Muscle of arm (tissue), 14 donors: ENCODE measurements around the gene BCL11A. TPM values are rescaled to one million over a fixed set of nuclear protein-coding genes. Genes with fewer than 3 reads are reported as not detected.

Experiments
- DNase-seq: peaks from one replicate; pipeline ENCODE4 v3.0.0-alpha.2; 2013
- long read RNA-seq, 11 donors: transcript quantifications; one replicate each; lab custom pipeline, GENCODE V29; 2026
- polyA plus RNA-seq, 12 donors: library from polyadenylated mRNA; unstranded; fragments of 120-200 nt; gene quantifications; one replicate each; pipeline ENCODE4 v1.2.1, GENCODE V29; 2013; ENCODE audit not compliant: insufficient read length in 12 of 12

Gene BCL11A
- 10 to 100 TPM in 2 of 12 donors, 1 to 10 TPM in 9, not detected in 1; 3.3 to 59.4 (median 4.3) TPM for polyA plus RNA-seq
- long read RNA-seq, donor 1, full-length matches to known transcripts, result 21 of 52 reads
- long read RNA-seq, donor 1, partial matches to known transcripts, result 31 of 52 reads
- long read RNA-seq, donor 1, other reads (novel, unspliced or antisense), result 0 of 52 reads
- long read RNA-seq, donor 2, full-length matches to known transcripts, result 2 of 2 reads
- long read RNA-seq, donor 2, partial matches to known transcripts, result 0 of 2 reads
- long read RNA-seq, donor 2, other reads (novel, unspliced or antisense), result 0 of 2 reads
- long read RNA-seq, donor 3, result 0 reads
- long read RNA-seq, donor 4, full-length matches to known transcripts, result 1 of 1 reads
- long read RNA-seq, donor 4, partial matches to known transcripts, result 0 of 1 reads
- long read RNA-seq, donor 4, other reads (novel, unspliced or antisense), result 0 of 1 reads
- long read RNA-seq, donor 5, full-length matches to known transcripts, result 5 of 11 reads
- long read RNA-seq, donor 5, partial matches to known transcripts, result 6 of 11 reads
- long read RNA-seq, donor 5, other reads (novel, unspliced or antisense), result 0 of 11 reads
- long read RNA-seq, donor 6, full-length matches to known transcripts, result 1 of 1 reads
- long read RNA-seq, donor 6, partial matches to known transcripts, result 0 of 1 reads
- long read RNA-seq, donor 6, other reads (novel, unspliced or antisense), result 0 of 1 reads
- long read RNA-seq, donor 7, full-length matches to known transcripts, result 3 of 3 reads
- long read RNA-seq, donor 7, partial matches to known transcripts, result 0 of 3 reads
- long read RNA-seq, donor 7, other reads (novel, unspliced or antisense), result 0 of 3 reads
- long read RNA-seq, donor 8, full-length matches to known transcripts, result 6 of 6 reads
- long read RNA-seq, donor 8, partial matches to known transcripts, result 0 of 6 reads
- long read RNA-seq, donor 8, other reads (novel, unspliced or antisense), result 0 of 6 reads
- long read RNA-seq, donor 9, full-length matches to known transcripts, result 10 of 16 reads
- long read RNA-seq, donor 9, partial matches to known transcripts, result 6 of 16 reads
- long read RNA-seq, donor 9, other reads (novel, unspliced or antisense), result 0 of 16 reads
- long read RNA-seq, donor 10, full-length matches to known transcripts, result 6 of 6 reads
- long read RNA-seq, donor 10, partial matches to known transcripts, result 0 of 6 reads
- long read RNA-seq, donor 10, other reads (novel, unspliced or antisense), result 0 of 6 reads
- long read RNA-seq, donor 11, full-length matches to known transcripts, result 3 of 3 reads
- long read RNA-seq, donor 11, partial matches to known transcripts, result 0 of 3 reads
- long read RNA-seq, donor 11, other reads (novel, unspliced or antisense), result 0 of 3 reads

DNA sequence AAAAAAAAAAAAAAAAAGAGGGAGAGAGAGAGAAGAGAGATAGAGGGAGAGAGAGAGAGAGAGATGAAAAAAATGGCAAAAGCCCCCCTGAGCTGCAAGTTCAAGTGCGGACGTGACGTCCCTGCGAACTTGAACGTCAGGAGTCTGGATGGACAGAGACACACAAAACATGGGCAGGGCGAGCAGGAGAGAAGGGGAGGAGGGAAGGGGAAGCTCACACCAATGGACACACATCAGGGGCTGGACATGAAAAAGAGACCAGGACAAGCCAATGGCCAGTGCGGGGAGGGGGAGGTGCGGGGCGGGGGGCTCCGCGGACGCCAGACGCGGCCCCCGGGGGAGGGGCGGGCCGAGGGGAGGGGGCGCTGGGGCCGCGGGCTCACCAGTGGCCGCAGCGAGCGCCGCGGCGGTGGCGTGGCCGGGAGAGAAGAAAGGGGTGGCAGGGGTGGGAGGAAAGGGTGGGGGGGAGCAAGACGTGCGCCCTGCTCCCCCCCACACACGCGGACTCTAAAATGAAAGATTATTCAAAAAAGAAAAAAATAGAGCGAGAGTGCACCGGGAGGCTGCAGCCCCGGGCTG, at the start of gene BCL11A:
TSS of gene BCL11A (minus strand) at position 160 of the 579 bp plus-strand sequence. CDS start 384 bp downstream, outside the sequence.
- no peak for DNase-seq

DNA sequence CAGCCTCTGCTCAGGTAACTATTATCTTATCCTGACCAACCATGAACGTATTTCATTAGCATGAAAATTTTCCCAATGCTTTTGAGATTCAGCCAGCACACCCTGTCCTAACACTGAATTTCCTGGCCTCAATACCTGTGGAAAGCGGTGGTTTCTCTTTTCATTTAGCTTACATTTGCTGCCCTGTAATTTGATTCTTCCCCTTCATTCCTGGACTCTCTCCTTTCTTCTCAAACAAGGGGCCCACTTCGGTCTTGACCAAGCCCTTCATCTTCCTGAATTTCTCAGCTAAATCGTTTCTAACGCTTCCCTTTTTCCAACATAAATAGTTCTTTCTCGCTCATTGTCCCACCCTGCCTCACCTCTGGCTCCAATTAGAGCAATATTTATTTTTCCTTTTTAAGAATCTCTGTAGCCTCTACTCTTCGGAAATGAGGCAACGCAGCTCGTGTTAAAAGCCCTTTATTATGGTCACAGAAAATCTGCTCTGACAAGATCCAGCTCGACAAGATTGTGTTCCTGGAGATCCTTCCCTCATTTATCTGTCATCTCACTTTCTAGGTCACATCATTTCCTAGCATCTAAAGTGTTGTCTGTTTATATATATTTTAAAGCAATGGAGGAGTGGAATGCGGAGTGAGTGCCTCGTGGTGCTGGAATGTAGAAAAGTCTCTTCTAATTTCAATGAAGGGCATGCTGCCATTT, 49.5 kb upstream of the BCL11A start:
- no peak for DNase-seq

DNA sequence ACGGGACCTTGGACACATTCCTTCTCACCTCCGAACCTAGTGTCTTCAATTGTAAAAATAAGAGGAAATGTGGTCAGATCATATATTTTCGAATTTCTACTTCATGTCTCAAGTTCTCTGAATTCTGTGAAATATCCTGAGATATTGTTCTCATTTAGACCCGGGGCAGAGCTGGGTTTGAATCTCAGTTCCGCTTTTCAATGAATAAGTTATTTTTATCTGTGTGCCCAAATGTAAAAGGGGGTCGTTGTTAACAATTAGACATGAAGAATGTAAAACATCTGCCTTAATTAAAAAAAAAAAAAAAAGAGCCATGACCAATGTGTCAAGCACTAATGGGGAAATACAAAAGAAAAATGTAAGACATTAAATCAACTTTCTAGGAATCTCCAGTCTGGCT, 48.9 kb upstream of the BCL11A start:
- no peak for DNase-seq

DNA sequence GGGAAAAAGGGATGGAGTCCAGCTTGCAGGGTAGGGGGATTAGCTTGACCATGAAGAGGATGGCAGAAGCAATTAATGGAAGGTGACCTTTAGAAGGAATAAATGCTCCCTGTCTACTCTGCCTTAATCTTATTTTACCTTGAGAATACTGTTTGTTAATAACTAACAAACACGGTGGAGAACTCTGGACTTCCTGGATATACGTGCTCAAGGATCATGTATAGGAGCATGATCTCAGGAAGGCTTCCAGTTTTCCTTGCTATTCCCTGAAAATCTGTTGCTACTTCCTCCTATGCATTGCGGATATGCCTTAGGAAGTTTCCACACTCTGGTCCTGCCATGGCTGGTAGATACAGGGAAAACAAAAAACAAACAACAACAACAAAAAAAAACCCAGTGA, 44.8 kb upstream of the BCL11A start:
- DNase-seq, result no peak

DNA sequence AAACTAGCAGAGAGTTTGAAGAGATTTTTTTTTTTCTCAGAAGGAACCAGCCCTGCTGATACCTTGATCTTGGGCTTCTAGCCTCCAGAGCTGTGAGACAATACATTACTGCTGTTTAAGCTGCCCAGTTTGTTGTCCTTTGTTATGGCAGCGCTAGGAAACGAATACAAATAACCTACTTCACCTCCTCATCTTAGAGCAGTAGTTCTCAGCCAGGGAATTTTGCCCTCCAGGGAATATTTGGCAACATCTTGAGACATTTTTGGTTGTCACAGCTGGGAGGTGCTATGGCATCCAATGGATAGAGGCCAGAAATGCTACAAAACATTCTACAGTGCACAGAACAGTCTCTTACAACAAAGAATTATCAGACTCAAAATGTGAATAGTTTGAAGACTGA, 43.9 kb upstream of the BCL11A start:
- no peak for DNase-seq

DNA sequence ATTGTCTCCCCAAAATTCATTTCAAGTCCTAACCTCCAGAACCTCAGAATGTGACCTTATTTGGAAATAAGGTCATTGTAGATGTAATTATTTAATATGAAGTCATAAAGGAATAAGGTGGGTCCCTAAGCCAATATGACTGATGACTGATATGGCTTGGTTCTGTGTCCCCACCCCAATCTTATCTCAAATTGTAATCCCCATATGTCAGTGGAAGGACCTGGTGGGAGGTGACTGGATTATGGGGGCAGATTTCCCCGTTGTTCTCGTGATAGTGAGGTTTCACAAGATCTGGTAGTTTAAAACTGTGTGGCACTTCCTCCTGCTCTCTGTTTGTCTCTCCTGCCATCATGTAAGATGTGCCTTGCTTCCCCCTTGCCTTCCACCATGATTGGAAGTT, 43.0 kb upstream of the BCL11A start:
- no peak for DNase-seq

DNA sequence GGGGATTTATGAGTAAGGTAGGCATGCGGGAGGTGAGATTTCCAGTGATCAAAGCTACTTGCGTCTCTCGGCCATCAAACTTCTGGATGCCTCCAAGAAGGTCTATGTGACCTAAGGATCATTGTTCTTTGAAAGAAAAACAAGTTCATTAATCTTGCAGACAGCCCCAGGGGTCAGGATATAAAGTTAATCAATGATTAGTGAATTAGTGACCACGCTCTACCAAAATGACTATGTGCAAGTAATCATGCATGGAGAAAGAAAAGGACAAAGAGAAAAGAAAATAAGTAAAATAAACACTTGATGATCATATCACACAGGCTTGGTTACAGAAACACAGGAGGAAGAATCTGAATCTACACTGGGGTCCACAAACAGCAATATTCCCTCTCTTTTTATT, 42.5 kb upstream of the BCL11A start:
- no peak for DNase-seq

DNA sequence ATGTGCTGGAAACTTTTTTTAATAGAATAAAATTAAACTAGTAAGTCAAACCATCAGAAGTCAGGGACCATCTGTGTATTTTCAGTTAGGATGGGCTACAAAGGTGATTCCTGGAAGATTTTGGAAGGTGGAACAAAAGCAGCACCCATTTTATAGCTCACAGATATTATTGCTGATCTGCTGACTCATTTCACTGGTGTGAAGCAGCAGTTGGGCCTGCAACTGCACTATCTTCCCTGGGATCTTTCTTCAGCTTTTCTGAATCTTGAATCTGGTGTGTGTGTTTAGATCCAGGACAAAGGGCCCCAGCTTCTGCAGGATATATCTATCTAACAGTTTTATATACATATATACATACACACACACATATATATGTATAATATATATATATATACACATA, 35.6 kb upstream of the BCL11A start:
- no peak for DNase-seq

DNA sequence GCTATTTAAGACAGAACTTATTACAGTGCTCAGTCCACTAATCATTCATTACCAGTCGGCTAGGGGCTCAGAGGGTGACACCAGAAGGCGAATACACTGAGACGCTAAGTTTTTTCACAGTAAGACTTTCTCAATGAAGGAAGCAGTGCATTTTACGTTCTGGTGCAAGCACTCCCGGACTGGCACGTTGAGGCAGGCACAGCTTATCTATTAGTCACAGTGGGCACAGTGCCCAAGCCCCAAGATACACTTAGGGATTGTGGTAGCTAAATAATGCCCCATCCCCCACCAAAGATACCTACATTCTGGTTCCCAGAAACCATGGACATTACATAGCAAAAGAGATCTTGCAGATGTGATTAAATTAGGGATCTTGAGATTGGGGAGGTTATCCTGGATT, 32.6 kb upstream of the BCL11A start:
- no peak for DNase-seq

DNA sequence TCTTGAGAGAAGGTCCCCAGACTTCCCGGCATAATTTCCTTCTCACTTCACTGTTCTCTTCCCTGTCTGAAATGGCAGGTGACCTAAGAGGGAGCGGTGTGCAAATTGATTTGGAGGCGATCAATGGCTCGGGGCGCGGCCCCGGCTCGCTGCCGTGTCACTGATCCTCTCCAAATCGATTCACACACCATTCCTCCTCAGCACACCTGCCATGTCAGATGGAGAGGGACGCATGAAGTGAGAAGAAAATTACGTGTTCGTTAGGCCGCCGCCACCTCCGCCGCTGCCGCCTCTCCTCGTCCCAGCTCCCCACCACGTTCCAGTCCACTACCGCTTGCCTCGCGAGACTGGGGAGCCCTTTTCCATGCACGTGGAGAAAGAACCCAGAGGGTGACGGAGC, 31.8 kb upstream of the BCL11A start:
- no peak for DNase-seq

DNA sequence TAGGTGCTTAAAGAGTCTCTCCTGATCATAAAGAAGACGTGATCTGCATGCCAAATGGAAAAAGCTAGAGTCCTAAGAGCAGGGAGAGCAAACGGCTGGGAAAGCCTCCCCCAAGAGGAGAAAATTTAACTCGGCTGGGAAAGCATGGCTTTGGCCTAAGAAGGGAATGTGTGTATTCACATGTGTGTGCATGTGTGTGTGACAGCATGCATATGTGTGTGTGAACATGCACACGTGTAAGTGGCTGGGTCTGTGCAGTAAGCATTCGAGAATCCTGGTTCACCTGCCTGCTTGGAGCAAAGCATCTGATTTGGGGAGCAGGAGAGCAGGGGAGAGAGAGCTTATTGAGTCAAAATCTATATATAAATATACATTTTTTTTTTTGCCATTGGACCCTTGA, 30.1 kb upstream of the BCL11A start:
- DNase-seq, result no peak

DNA sequence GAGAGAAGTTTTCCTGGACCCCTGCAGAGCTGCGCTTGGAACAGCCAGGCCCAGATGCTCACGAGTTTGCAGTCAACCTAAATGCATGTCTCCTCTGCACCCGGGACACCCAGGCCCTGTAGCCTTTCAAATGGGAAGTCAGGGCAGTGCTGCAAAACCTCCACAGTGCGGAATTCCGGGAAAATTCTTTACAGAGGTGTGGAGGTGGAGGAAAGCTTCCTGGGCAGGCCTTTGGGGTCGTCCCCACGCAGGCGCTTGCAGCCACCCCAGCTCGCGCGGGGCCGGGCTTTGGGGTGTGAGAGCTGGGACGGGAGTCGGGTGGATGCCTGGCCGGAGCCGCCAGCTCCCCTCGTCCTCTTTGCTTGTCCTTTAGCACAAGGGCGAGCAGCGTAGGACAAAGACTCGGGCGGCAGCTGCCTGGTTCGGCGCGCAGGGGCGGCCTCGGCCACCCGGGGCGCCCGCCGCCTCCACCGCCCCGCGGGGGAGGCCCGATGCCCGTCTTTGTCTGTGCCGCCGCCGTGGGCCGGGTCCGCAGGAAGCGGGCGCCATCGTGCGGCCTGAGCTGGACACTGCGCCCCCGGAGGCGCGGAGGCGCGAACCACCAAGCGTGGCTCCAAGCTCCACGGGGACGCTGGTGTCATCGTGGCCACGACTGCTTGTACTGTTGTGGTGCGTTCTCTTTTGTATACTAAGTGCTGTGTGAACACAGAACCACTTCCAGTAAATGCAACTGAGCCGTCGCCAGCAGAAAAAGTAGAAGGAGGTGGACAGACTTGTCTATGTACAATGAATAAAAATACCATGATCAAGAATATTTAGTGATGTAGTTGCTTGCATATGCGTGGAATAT, 28.2 kb upstream of the BCL11A start:
- peak; percentile 53 for DNase-seq

DNA sequence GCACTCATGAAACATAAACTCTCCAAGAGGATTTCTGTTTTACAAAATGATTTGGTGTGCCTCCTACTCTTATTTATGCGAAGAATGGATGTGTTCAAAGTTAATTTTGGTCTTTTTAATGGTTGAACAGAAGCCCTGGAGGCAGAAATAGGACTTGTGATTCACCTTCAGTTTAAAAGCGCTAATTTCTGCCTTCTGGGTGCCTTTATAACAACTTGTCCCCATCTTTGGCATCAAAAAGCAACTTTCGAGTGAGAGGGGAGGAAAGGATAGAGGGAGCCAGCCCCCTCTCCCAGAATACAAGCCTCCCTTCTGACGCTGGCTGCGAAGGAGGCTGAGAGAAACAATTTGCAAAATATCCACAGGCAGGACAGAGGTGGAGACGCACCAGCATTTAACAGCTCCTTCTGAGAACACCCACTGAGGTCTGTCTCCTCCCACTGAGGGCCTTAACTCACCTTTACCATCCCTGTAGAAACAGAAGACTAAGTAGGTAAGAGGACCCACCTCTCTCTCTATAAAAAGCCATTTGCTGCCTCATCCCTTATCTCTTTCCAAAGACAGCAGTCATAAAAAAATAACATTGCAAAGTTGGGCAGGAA, 24.3 kb upstream of the BCL11A start:
- no peak for DNase-seq

DNA sequence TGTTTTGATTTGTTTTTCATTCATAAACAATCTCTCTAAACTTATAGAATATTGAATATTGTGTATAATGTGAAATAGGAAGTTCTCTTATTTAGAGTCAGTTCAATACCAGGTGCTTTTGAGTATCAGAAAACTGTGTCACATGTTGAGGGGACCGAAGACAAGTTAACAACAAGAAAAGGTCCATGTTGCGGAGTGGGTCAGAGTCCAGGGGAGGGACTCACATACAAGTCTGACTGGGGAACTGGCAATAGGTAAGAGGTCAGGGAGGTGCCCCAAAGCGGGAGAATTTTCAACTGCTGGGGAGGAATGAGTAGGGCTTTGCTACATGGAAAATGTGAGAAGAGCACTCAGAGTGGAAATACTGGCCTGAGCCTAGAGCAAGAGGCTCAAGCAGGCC, 19.8 kb upstream of the BCL11A start:
- no peak for DNase-seq

DNA sequence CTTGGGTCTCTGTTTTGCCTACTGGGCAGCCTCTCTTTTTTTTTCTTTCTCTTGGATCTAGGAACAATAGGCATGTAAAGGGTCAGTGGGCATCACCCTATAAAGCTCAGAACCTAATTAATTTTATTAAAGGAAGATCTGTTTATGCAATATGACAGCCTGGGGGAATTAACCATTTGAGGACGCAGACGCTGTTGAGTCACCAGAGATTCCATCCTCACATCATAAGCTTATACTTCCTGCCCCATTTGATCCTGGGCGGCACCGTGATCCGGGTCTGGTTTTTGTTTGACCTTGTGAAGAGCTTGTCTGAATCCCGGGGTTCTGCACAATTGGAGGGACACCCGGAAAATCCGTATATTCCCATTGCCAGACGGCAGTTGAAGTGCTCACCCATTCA, 16.8 kb upstream of the BCL11A start:
- no peak for DNase-seq

DNA sequence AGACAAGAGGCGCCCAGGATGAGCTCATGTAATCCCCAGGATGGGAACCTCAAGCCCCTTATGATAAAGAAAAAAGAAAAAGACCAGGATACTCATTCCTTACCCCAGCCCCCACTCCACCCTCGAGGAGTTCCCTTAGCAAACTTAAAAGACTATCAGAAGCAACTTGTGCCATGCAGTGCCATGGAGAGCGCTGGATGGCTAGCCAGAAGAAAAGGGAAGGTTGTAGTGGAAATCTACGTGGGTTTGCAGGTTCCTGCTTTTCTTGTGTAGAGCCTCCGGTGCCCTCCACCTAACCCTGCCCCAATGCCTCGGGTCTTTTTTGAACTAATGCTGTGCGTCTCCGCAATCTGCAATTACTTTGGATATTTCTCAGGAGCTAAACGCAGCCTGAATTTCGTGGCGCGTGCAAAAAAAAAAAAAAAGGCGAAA, 16.2 kb upstream of the BCL11A start:
- no peak for DNase-seq

DNA sequence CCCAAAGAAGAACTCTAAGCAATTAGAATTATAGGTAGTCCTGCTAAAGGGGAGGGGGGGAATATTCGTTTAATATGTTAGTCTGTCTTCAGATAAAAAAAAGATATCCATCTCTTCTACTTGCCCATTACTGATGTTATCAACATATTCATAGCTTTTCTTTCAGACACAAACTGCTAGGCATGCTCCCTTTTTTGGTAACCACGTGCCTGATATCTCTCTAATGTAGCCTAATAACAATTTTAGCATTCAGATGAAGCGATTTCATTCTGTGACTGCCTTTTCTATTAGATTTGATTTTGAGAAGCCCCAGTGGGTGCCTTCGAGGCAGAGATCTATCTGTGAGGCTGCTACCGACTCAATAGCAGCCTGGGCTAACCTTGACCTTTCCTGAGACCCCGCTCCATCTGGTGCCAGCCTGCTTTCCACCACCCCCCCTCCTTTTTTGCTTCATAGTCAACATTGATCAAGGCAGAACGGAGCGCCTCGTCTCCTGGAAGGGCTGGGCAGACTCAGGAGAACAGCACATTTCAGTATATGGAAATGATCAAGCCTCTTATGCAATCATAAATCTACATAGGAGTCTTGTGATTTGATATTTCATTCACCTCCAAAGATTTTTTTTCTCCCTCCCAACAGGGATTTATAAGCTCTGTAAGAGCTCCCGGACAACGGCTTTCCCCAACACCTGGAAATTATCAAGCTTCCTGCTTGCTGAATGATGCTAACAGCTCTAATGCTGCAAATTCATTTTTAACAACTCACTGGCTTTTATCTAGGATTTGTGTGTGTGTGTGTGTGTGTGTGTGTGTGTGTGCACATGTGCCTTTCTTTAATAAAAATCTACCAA, 14.7 kb upstream of the BCL11A start:
- DNase-seq, result no peak

DNA sequence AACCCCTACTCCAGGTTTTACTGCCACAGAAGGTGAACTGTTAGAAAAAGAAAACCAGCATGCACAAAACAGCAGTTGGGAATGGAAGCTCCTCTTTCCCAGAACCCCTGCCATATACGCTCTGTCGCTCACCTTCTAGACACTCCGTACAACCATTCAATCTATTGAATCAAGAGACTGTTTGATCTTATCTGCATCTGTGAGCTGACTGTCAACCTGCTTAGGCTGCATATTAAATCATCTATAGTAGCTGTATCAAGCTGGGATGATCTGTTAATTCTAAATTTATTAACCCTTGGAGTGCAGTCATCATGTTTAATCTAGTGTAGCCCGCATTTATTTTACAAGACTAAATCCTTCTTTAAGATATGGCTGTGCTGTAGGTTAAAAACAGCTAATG, 13.6 kb upstream of the BCL11A start:
- no peak for DNase-seq
